Measurements from ENCODE around the gene COQ8B.

COQ8B gene

DNA sequence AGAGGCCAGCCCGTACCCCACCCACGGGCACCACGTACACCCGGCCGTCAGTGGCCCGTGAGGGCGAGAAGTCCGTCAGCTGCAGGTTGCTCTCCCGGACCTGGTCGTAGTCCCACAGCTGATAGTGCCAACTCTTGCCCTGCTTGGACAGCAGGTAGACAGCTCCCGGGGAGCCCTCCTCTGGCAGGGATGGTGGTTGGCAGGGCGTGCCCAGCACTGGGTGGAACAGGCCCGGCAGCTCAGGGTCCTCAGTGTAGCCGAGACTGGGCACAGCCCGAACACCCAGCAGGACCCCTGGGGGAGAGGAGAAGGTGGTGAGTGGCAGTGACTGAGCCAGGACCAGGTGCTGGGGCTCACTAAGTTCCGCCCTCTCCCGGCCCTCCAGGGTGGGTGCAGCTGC, 25.8 kb upstream of the COQ8B start:
- no peak overlapping the region for H3K4me3 ChIP-seq (ENCODE audit: low read depth, low read length)
- TF ChIP-seq, protein P1, sequence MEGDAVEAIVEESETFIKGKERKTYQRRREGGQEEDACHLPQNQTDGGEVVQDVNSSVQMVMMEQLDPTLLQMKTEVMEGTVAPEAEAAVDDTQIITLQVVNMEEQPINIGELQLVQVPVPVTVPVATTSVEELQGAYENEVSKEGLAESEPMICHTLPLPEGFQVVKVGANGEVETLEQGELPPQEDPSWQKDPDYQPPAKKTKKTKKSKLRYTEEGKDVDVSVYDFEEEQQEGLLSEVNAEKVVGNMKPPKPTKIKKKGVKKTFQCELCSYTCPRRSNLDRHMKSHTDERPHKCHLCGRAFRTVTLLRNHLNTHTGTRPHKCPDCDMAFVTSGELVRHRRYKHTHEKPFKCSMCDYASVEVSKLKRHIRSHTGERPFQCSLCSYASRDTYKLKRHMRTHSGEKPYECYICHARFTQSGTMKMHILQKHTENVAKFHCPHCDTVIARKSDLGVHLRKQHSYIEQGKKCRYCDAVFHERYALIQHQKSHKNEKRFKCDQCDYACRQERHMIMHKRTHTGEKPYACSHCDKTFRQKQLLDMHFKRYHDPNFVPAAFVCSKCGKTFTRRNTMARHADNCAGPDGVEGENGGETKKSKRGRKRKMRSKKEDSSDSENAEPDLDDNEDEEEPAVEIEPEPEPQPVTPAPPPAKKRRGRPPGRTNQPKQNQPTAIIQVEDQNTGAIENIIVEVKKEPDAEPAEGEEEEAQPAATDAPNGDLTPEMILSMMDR (IDR thresholded peaks at IDR 0.05; ENCODE audit: low read depth, low read length, missing control alignments) = no peak
- in situ Hi-C loops (cut with HindIII; ENCODE audit: low sequenced_read_pairs) = no loop called here
- DNase-seq (ENCODE audit: low read depth) = no peak

DNA sequence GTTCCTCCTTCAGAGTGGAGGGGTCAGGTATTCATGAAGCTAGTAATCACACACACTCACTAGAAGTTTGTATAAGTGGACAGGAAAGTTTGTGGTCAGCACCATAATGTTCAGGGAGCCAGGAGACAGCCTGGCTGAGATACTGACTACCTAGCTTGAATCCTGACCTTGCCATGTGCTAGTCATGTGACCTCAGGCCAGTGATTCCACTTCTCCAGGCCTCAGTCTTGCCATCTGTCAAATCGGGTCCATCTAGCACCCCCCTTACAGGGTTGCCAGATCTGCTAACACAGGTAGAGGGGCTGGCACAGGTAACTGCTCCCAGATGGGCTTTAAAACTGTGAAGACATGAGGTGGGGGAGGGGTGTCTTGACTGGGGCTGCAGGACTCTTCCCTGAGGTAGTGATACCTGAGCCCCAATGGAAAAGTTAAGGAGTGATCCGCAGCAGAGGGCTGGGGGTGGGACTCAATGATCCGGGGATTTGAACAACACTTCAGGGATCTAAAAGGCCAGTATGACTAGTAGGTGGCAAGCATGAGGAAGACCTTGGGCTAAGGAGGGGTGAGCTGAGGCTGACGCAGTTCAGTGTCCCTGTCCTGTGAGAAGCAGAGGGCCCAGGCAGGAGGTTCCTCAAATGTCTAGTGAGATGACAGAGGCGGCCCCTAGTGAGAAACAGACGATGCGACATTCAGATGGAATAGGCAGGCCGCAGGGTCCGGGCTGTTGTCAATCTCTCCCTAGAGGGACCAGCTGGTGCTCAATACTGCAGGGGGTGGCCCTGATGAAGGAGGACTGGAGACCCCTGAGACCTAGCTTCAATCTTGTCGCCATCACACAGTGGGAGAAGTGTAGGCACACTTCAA, 25.1 kb upstream of the COQ8B start:
- no peak overlapping the region for H3K4me3 ChIP-seq (ENCODE audit: low read depth, low read length)
- in situ Hi-C loops (cut with HindIII; ENCODE audit: low sequenced_read_pairs) = no loop called here
- DNase-seq (ENCODE audit: low read depth) = no peak
- TF ChIP-seq, protein P1 (IDR thresholded peaks at IDR 0.05; ENCODE audit: low read depth, low read length, missing control alignments) = no peak

DNA sequence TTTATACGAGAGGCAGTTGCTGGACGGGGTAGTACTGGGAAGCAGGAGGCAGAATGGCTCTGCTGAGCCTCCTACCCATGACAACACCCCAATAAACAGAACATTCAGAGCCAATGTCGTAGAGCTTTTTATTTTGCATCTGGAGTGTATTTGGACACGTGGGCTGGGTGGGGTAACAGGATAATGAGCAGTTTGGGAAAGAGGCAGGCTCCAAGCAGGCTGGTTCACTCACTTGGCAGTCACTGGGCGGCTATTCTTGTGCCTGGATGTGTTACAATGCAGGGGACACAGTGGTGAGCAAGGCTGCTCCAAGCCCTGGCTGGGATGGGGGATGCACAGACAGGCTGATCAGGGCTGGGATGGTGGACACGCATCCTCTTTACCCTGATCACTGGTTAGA, 24.1 kb upstream of the COQ8B start:
- TF ChIP-seq, protein P1 (IDR thresholded peaks at IDR 0.05; ENCODE audit: low read depth, low read length, missing control alignments) = no peak
- in situ Hi-C loops (cut with HindIII; ENCODE audit: low sequenced_read_pairs) = no loop called here
- no peak overlapping the region for H3K4me3 ChIP-seq (ENCODE audit: low read depth, low read length)
- DNase-seq (ENCODE audit: low read depth) = no peak

DNA sequence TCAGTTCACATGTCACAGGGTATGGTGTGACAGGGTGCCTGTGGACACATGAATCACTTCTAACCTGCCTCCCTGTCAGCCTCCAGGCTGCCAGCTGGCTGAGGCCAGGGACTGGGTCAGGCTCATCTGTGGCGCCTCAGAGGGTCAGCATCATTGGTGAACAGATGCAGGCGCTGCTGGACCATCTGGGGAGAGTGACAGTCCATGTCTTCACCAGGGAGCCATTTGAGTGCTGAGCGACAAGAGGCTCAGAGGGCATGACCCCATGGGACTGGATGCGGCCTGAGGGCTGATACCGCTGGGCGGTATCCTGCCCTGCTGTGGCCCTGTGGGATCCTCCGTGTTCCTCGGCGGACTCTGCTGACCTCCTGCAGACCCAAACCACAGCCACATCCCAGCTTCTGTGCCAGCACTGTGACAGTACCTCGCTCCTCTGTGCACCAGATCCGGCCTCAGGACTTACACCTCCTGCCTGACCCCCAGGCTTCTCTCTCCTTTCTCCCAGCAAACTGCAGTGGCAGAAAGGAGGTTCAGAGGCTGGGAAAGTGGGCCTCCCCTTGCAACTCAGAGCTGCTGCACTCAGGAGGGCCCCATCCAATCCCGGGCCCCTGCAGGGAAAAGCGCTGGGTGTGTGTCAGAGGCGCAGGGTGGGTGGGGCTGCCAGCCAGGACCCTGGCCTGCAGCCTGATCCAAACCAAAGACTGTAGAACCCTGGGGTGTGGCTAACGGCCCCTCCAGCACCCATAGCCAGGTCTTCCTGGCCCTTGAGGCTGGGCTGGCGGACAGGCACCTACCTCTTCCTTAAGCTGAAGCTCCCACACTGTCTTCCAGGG, 23.4 kb upstream of the COQ8B start:
- H3K4me3 ChIP-seq (ENCODE audit: low read depth, low read length) = no peak overlapping the region
- DNase-seq (ENCODE audit: low read depth) = no peak
- in situ Hi-C loops (cut with HindIII; ENCODE audit: low sequenced_read_pairs) = no loop called here
- TF ChIP-seq, protein P1 (IDR thresholded peaks at IDR 0.05; ENCODE audit: low read depth, low read length, missing control alignments) = no peak

DNA sequence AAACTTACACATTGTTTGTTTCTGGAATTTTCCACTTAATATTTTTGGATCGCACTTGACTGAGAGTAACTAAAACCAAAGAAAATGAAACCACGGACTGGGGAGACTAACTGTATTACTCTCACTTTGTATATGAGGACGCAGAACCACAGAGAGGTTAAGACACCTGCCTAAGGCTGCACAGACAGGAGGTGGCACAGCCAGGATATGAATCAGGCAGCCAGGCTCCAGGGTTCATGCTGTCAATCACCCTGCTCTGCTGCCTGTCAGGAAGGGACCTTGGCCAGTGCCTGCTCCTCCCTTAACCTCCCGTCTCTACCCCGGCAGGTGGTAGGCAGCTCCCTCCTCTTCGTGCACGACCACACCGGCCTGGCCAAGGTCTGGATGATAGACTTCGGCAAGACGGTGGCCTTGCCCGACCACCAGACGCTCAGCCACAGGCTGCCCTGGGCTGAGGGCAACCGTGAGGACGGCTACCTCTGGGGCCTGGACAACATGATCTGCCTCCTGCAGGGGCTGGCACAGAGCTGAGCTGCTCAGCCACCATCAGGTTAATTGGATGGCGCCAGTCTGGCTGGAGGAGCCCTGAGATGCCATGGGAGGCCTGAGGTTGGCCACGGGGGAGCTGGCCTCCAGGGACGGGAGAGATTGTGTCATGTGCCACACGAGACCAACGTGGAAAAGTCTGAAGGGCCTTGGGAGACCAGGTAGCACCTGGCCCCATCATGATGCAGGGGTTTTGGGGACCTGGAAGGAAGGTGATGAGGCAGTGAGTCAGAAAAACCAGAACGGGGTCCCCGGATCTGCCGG, 22.5 kb upstream of the COQ8B start:
- TF ChIP-seq, protein P1 (IDR thresholded peaks at IDR 0.05; ENCODE audit: low read depth, low read length, missing control alignments) = no peak
- H3K4me3 ChIP-seq (ENCODE audit: low read depth, low read length) = no peak overlapping the region
- in situ Hi-C loops (cut with HindIII; ENCODE audit: low sequenced_read_pairs) = no loop called here
- no peak for DNase-seq (ENCODE audit: low read depth)

DNA sequence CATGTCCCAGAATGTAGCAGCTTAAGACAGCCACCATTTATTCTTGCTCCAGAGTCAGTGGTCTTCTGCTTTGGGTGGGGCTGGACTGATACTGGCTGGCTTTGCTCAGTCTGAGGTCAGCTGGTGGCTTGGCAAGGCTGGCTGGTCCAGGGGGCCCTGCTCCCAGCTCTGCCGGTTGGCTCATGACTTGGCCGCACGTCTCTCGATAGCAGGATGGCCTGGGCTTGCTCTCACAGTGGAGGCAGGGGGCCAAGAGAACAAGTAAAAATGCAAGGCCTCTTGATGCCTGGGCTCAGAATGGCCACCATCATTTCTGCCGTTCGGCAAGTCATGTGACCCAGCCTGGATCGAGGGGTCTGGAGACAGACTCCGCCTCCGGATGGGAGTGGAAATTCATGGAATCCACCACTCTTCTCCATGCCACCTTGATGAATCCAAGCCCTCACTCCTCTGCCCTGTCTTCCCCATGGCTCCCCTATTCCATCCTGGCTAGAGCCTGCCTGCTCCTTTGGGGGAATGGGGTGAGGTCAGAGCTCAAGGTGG, 20.5 kb upstream of the COQ8B start:
- no peak overlapping the region for H3K4me3 ChIP-seq (ENCODE audit: low read depth, low read length)
- TF ChIP-seq, protein P1 (IDR thresholded peaks at IDR 0.05; ENCODE audit: low read depth, low read length, missing control alignments) = no peak
- no peak for DNase-seq (ENCODE audit: low read depth)
- in situ Hi-C loops (cut with HindIII; ENCODE audit: low sequenced_read_pairs) = no loop called here
